H1 (cell line): Measurements from ENCODE around the gene ULK3. TPM values are rescaled to one million over a fixed set of nuclear protein-coding genes. Genes with fewer than 3 reads are reported as not detected.

Experiments used
- CTCF ChIA-PET: fragments of 300-600 bp; sonication (Branson Sonifier 250); formaldehyde crosslinking; loops from one replicate; lab custom pipeline; 2021; ENCODE audit not compliant: partially characterized antibody; lab: Charles Lee
- POLR2A ChIA-PET: fragments of 300-600 bp; sonication (Branson Sonifier 250); formaldehyde crosslinking; loops from one replicate; lab custom pipeline; 2021; ENCODE audit warnings: inconsistent platforms; ENCODE audit not compliant: partially characterized antibody; lab: Charles Lee
- DNase-seq, 2 experiments: peaks; one replicate each; pipeline versions ENCODE4 v3.0.0 to v3.0.0-alpha.2; 2010 to 2022; ENCODE audit warnings: low spot score in 2 of 2, low read depth in 1 of 2, mixed read lengths in 1 of 2
- FAIRE-seq: peaks from 2 replicates; lab custom pipeline; 2011; peaks lifted over from hg19 to GRCh38; lab: Jason Lieb, UNC
- H2AFZ ChIP-seq: 2 replicates; pipeline ENCODE4 v1.8.1; 2012; ENCODE audit warnings: low read length, inconsistent platforms
- H2AK5ac ChIP-seq: 2 replicates; pipeline ENCODE4 v1.6.1; 2013; ENCODE audit warnings: low read depth, low read length
- H2BK120ac ChIP-seq: replicated peaks from 2 replicates; pipeline ENCODE3; 2013; ENCODE audit warnings: low read depth, low read length, inconsistent platforms
- H2BK12ac ChIP-seq: 2 replicates; pipeline ENCODE4 v1.6.1; 2013; ENCODE audit warnings: low read depth, low read length
- H2BK15ac ChIP-seq: 2 replicates; pipeline ENCODE4 v1.6.1; 2013; ENCODE audit warnings: low read length
- H2BK20ac ChIP-seq: 2 replicates; pipeline ENCODE4 v1.6.1; 2013; ENCODE audit warnings: low read length
- H2BK5ac ChIP-seq: 2 replicates; pipeline ENCODE4 v1.6.1; 2013; ENCODE audit warnings: low read depth, low read length
- H3K14ac ChIP-seq: 2 replicates; pipeline ENCODE4 v1.6.1; 2013; ENCODE audit warnings: inconsistent platforms; ENCODE audit not compliant: insufficient read length
- H3K18ac ChIP-seq: 2 replicates; pipeline ENCODE4 v1.6.1; 2013; ENCODE audit warnings: low read length; ENCODE audit errors: extremely low read depth
- H3K23ac ChIP-seq: 2 replicates; pipeline ENCODE4 v1.6.1; 2013; ENCODE audit warnings: inconsistent platforms; ENCODE audit not compliant: insufficient read length
- H3K23me2 ChIP-seq: 2 replicates; pipeline ENCODE4 v1.6.1; 2013; ENCODE audit warnings: low read depth, low read length
- H3K27ac ChIP-seq: 2 replicates; pipeline ENCODE4 v1.6.1; 2011; ENCODE audit warnings: low read depth, low read length, inconsistent platforms
- H3K27me3 ChIP-seq, 4 experiments: replicated peaks in 1 of 4; 1 replicate in 1 of 4; 2 replicates in 3 of 4; pipeline versions ENCODE4 v1.6.1 to v1.8.1; 2011 to 2013; ENCODE audit warnings: low read length in 3 of 4, mild to moderate bottlenecking in 3 of 4, inconsistent platforms in 2 of 4, mixed read lengths in 2 of 4, moderate library complexity in 1 of 4; ENCODE audit not compliant: control insufficient read depth in 3 of 4, insufficient read depth in 3 of 4; ENCODE audit errors: extremely low read depth in 1 of 4
- H3K36me3 ChIP-seq, 4 experiments: 2 replicates each; pipeline versions ENCODE4 v1.6.1 to v1.8.1; 2011 to 2013; ENCODE audit warnings: mild to moderate bottlenecking in 4 of 4, low read length in 3 of 4, moderate library complexity in 2 of 4, control low read depth in 1 of 4, inconsistent platforms in 1 of 4; ENCODE audit not compliant: insufficient read depth in 4 of 4, control insufficient read depth in 2 of 4
- H3K4ac ChIP-seq: replicated peaks from 2 replicates; pipeline ENCODE3; 2013; ENCODE audit warnings: low read length, low read depth, mixed read lengths, inconsistent platforms; ENCODE audit not compliant: insufficient read length
- H3K4me1 ChIP-seq, 4 experiments: replicated peaks in 1 of 4; 1 replicate in 1 of 4; 2 replicates in 3 of 4; pipeline versions ENCODE4 v1.6.1 to v1.8.1; 2011 to 2013; ENCODE audit warnings: low read length in 3 of 4, inconsistent platforms in 2 of 4, mixed read lengths in 1 of 4; ENCODE audit not compliant: insufficient read depth in 4 of 4, control insufficient read depth in 3 of 4
- H3K4me2 ChIP-seq, 2 experiments: 2 replicates each; pipeline versions ENCODE4 v1.6.1 to v1.8.1; 2011 to 2013; ENCODE audit warnings: low read depth in 2 of 2, low read length in 2 of 2, control low read depth in 1 of 2, inconsistent platforms in 1 of 2, mild to moderate bottlenecking in 1 of 2; ENCODE audit not compliant: insufficient read depth in 1 of 2
- H3K4me3 ChIP-seq, 4 experiments: fragments of 200-600, 300-600 bp in 1 of 4; sonication (generic), shearing (Covaris generic), sonication (Bioruptor Twin) in 1 of 4; 2 replicates each; pipeline versions ENCODE4 v1.5.1 to v1.8.1; 2011 to 2016; ENCODE audit warnings: low read length in 4 of 4, low read depth in 3 of 4, control low read depth in 2 of 4, inconsistent platforms in 2 of 4, mild to moderate bottlenecking in 2 of 4, mixed read lengths in 1 of 4, moderate library complexity in 1 of 4; ENCODE audit not compliant: insufficient read depth in 2 of 4; ENCODE audit errors: extremely low read depth in 1 of 4
- H3K56ac ChIP-seq: replicated peaks from 2 replicates; pipeline ENCODE3; 2013; ENCODE audit warnings: low read depth, mild to moderate bottlenecking, mixed read lengths, low read length, inconsistent platforms; ENCODE audit not compliant: insufficient read length
- H3K79me1 ChIP-seq: 2 replicates; pipeline ENCODE4 v1.6.1; 2013; ENCODE audit warnings: low read depth, low read length, control low read depth
- H3K79me2 ChIP-seq, 2 experiments: 2 replicates each; pipeline versions ENCODE4 v1.6.1 to v1.8.1; 2012 to 2013; ENCODE audit warnings: low read length in 2 of 2, mild to moderate bottlenecking in 2 of 2, inconsistent platforms in 1 of 2; ENCODE audit not compliant: insufficient read depth in 2 of 2, control insufficient read depth in 1 of 2
- H3K9ac ChIP-seq, 4 experiments: replicated peaks in 1 of 4; 1 replicate in 1 of 4; 2 replicates in 3 of 4; pipeline versions ENCODE4 v1.6.1 to v1.8.1; 2011 to 2013; ENCODE audit warnings: low read depth in 3 of 4, low read length in 3 of 4, control low read depth in 2 of 4, mild to moderate bottlenecking in 2 of 4, moderate library complexity in 2 of 4, inconsistent platforms in 1 of 4; ENCODE audit errors: extremely low read depth in 1 of 4
- H3K9me3 ChIP-seq, 2 experiments: 2 replicates each; pipeline versions ENCODE4 v1.6.1 to v1.8.1; 2012 to 2013; ENCODE audit warnings: mild to moderate bottlenecking in 2 of 2, moderate library complexity in 2 of 2, control low read depth in 1 of 2, inconsistent platforms in 1 of 2, low read depth in 1 of 2, low read length in 1 of 2, mixed read lengths in 1 of 2; ENCODE audit not compliant: insufficient read depth in 2 of 2
- H4K20me1 ChIP-seq, 2 experiments: replicated peaks in 1 of 2; 2 replicates each; pipeline versions ENCODE3 to v1.8.1; 2011 to 2013; ENCODE audit warnings: inconsistent platforms in 2 of 2, low read length in 2 of 2, mild to moderate bottlenecking in 1 of 2; ENCODE audit not compliant: insufficient read depth in 2 of 2, control insufficient read depth in 1 of 2
- H4K5ac ChIP-seq: 2 replicates; pipeline ENCODE4 v1.6.1; 2013; ENCODE audit warnings: low read length, low read depth, mixed read lengths, inconsistent platforms; ENCODE audit not compliant: insufficient read length
- H4K8ac ChIP-seq: 2 replicates; pipeline ENCODE4 v1.8.0; 2013; ENCODE audit warnings: mild to moderate bottlenecking, moderate library complexity, low read length, inconsistent platforms; ENCODE audit not compliant: insufficient read depth; ENCODE audit errors: extremely low read depth
- H4K91ac ChIP-seq: replicated peaks from 2 replicates; pipeline ENCODE3; 2013; ENCODE audit warnings: low read length, mixed read lengths, inconsistent platforms; ENCODE audit not compliant: insufficient read length
- CREB1 ChIP-seq: IDR thresholded peaks from 2 replicates; pipeline ENCODE4 v1.6.1; 2012; ENCODE audit warnings: inconsistent platforms
- EP300 ChIP-seq, 2 experiments: IDR thresholded peaks; 1 replicate in 1 of 2; 2 replicates in 1 of 2; pipeline ENCODE4 v1.6.1; 2011 to 2012; ENCODE audit warnings: low read depth in 2 of 2, low read length in 2 of 2, mild to moderate bottlenecking in 2 of 2, borderline replicate concordance in 1 of 2, inconsistent platforms in 1 of 2, moderate library complexity in 1 of 2
- EZH2 ChIP-seq: fragments of 200-600 bp; sonication (generic); IDR thresholded peaks from 2 replicates; pipeline ENCODE4 v1.7.1; 2012; ENCODE audit warnings: low read depth, mild to moderate bottlenecking, moderate library complexity, low read length, inconsistent platforms; ENCODE audit not compliant: severe bottlenecking
- MAX ChIP-seq: IDR thresholded peaks from 2 replicates; pipeline ENCODE4 v1.6.1; 2012; ENCODE audit warnings: inconsistent platforms
- SP4 ChIP-seq: IDR thresholded peaks from 2 replicates; pipeline ENCODE4 v1.6.1; 2012; ENCODE audit warnings: low read length, inconsistent platforms
- YY1 ChIP-seq: IDR thresholded peaks from 2 replicates; pipeline ENCODE4 v1.6.1; 2011; ENCODE audit warnings: low read depth, mild to moderate bottlenecking, low read length
- WGBS, 2 experiments: shearing (Covaris generic) in 1 of 2; methylation state at CpG; one replicate each; pipeline versions ENCODE4 v1.1.6 to v1.1.7; 2013 to 2015; ENCODE audit warnings: low lambda C conversion rate in 2 of 2, mixed read lengths in 2 of 2, inconsistent platforms in 1 of 2, low coverage in 1 of 2, missing lambda C conversion rate in 1 of 2; ENCODE audit not compliant: insufficient replicate concordance in 2 of 2, insufficient coverage in 1 of 2, insufficient read length in 1 of 2; ENCODE audit errors: extremely low coverage in 1 of 2, missing lambda C conversion rate in 1 of 2; 5-methylcytosine and 5-hydroxymethylcytosine counted together
- polyA plus RNA-seq, 7 experiments: library from polyadenylated mRNA; depleted of rRNA in 3 of 7; stranded (reverse) in 5 of 7; unstranded in 2 of 7; fragments of >200 nt in 5 of 7; fragments of 200-250 nt in 2 of 7; gene quantifications; 1 replicate in 5 of 7; 2 replicates in 1 of 7; 4 replicates in 1 of 7; pipeline versions ENCODE4 v1.2.1 to v1.2.3, GENCODE V29; 2011 to 2013; ENCODE audit warnings: missing spikeins in 2 of 7, mixed read lengths in 2 of 7
- total RNA-seq: library from RNA; stranded (reverse); fragmentation: NEBNext Ultra II Directional; extraction: Animal tissue kit (Norgen Biotek cat#: 25700); gene quantifications from 2 replicates; pipeline ENCODE4 v1.2.1, GENCODE V29; 2021

Gene ULK3
- total and polyA plus RNA-seq, 2 of the 8 experiments (the other 6 are each of a cell fraction or from before 2014, with no cell fraction given) = 27.1 to 34.4 TPM

GRCh38 chr15:74884428-74885223 lies 41.7 kb upstream of the ULK3 start:
- H3K4me1 ChIP-seq = peaks cover 0 to 8% (median 3%) of the 10 kb centered on the region in 4 experiments; a peak in 5 of 7 replicates
- H4K8ac ChIP-seq = no peak overlapping the region
- H3K4ac ChIP-seq = no peak overlapping the region
- H3K27ac ChIP-seq = no peak overlapping the region
- H3K27me3 ChIP-seq = no peaks in the 10 kb centered on the region
- no peak overlapping the region for H3K9ac ChIP-seq
- no peak overlapping the region for H2BK120ac ChIP-seq
- WGBS, 2 experiments = 77% methylated on average over 4 of the region's 4 CpGs; no CpG with 5 or more reads in 1 of the 2 experiments
- no peak overlapping the region for H3K18ac ChIP-seq
- no peak overlapping the region for H4K91ac ChIP-seq
- H3K9me3 ChIP-seq = no peaks in the 10 kb centered on the region
- no peak overlapping the region for H2BK12ac ChIP-seq
- H2AFZ ChIP-seq = no peak overlapping the region
- POLR2A ChIA-PET = interaction anchor here (0.8 to 2.4 kb wide), 5 partner anchors 9 to 24 kb away, joined by 3 to 6 read pairs (median 5); no protein-coding TSS in a partner anchor
- no peak overlapping the region for H4K5ac ChIP-seq
- CTCF ChIA-PET = interaction anchor here (0.7 to 2.4 kb wide), 6 partner anchors 7 to 278 kb away, joined by 3 to 6 read pairs (median 4); partner anchors contain the start of gene SCAMP2
- no peaks in the 10 kb centered on the region for H4K20me1 ChIP-seq
- H3K36me3 ChIP-seq = no peaks in the 10 kb centered on the region
- no peaks in the 10 kb centered on the region for H3K79me2 ChIP-seq
- no peak overlapping the region for H3K14ac ChIP-seq
- FAIRE-seq (no peak), DNase-seq (no peak)
- peak overlapping the region; percentile 36; the same call in 1 of the 2 replicates for H2BK20ac ChIP-seq
- TF ChIP-seq MAX (no peak), EP300 (IDR thresholded peaks at IDR 0.05; ENCODE audit: borderline replicate concordance in 1 of 2, low read depth in 2 of 2, low read length in 2 of 2) (no peak), CREB1 (no peak), SP4 (no peak), EZH2 (no peak), YY1 (no peak)
- H2AK5ac ChIP-seq = no peak overlapping the region
- no peaks in the 10 kb centered on the region for H3K79me1 ChIP-seq
- no peak overlapping the region for H2BK15ac ChIP-seq
- no peak overlapping the region for H2BK5ac ChIP-seq
- H3K4me3 ChIP-seq = no peak overlapping the region
- H3K56ac ChIP-seq = no peak overlapping the region
- H3K23ac ChIP-seq = no peak overlapping the region
- H3K4me2 ChIP-seq = no peak overlapping the region
- H3K23me2 ChIP-seq = peaks cover 3% of the 10 kb centered on the region
